Measurements from ENCODE around the gene TNIK. TPM values are rescaled to one million over a fixed set of nuclear protein-coding genes. Genes with fewer than 3 reads are reported as not detected.

Gene TNIK
- total and polyA plus RNA-seq, 10 of the 15 experiments (the other 5 are each of a cell fraction or from before 2014, with no cell fraction given): 13.9 to 74.3 (median 48.2) TPM

DNA sequence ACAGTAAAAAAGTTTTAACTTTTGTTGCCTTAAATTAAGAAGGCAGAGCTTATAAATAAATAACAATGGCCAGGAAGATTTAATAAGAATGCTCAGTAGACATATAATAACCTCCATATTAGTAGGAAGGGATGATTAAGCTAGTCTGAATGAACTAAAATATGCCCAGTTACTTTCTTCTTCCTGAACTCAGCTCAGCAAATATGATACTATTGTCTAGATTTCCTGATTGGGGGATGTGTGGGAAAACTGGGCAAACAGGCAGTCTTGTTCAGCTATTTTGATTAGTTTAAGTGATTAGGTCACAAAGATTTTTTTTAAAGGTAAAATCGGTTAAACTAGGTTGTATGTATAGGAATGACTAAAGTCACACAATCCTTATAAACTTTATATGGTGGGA is 266.5 kb downstream of the TNIK start (continued):
- no peak for TF ChIP-seq ZNF217 (IDR thresholded peaks at IDR 0.05)
- no peak for TF ChIP-seq LARP7 (IDR thresholded peaks at IDR 0.05)
- TF ChIP-seq ETV6 (conservative IDR thresholded peaks at IDR 0.05 in 1 of 2, IDR thresholded peaks at IDR 0.05 in 1 of 2; ENCODE audit: borderline replicate concordance in 1 of 2, low read depth in 1 of 2): no peak
- TF ChIP-seq, protein P1, sequence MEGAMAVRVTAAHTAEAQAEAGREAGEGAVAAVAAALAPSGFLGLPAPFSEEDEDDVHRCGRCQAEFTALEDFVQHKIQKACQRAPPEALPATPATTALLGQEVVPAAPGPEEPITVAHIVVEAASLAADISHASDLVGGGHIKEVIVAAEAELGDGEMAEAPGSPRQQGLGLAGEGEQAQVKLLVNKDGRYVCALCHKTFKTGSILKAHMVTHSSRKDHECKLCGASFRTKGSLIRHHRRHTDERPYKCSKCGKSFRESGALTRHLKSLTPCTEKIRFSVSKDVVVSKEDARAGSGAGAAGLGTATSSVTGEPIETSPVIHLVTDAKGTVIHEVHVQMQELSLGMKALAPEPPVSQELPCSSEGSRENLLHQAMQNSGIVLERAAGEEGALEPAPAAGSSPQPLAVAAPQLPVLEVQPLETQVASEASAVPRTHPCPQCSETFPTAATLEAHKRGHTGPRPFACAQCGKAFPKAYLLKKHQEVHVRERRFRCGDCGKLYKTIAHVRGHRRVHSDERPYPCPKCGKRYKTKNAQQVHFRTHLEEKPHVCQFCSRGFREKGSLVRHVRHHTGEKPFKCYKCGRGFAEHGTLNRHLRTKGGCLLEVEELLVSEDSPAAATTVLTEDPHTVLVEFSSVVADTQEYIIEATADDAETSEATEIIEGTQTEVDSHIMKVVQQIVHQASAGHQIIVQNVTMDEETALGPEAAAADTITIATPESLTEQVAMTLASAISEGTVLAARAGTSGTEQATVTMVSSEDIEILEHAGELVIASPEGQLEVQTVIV (IDR thresholded peaks at IDR 0.05; ENCODE audit: borderline replicate concordance, partially characterized antibody): no peak
- no peak for TF ChIP-seq SIN3A (IDR thresholded peaks at IDR 0.05; ENCODE audit: low read depth, low read length)
- no peak for TF ChIP-seq MYB (IDR thresholded peaks at IDR 0.05; ENCODE audit: borderline replicate concordance, low read depth, low read length)
- no peak for TF ChIP-seq EED (IDR thresholded peaks at IDR 0.05; ENCODE audit: low read depth)
- TF ChIP-seq, protein P2, sequence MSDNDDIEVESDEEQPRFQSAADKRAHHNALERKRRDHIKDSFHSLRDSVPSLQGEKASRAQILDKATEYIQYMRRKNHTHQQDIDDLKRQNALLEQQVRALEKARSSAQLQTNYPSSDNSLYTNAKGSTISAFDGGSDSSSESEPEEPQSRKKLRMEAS (IDR thresholded peaks at IDR 0.05; ENCODE audit: low read depth, low read length): no peak
- TF ChIP-seq TAF1 (IDR thresholded peaks at IDR 0.05; ENCODE audit: borderline replicate concordance, low read depth, low read length): no peak
- no peak for TF ChIP-seq KLF5 (IDR thresholded peaks at IDR 0.05; ENCODE audit: partially characterized antibody)
- TF ChIP-seq STAT1 (conservative IDR thresholded peaks at IDR 0.05): no peak

All from GM12878 (cell line).